Stomach (tissue), 4 donors: ENCODE results near the gene SHANK3.

Source experiments
- CTCF ChIP-seq, 7 experiments: fragments of 450-650 bp in 4 of 7; fragments of 200-600 bp in 3 of 7; sonication (generic) in 3 of 7; IDR thresholded peaks; one replicate each; pipeline ENCODE4 v1.5.1; 2016 to 2019; ENCODE audit warnings: antibody characterized with exemption in 7 of 7, control low read depth in 2 of 7, mild to moderate bottlenecking in 1 of 7
- EP300 ChIP-seq: sonication (generic); formaldehyde crosslinking; IDR thresholded peaks from one replicate; pipeline ENCODE4 v1.6.1; 2017; ENCODE audit warnings: antibody characterized with exemption
- POLR2A ChIP-seq, 4 donors: fragments of 450-650 bp; IDR thresholded peaks; one replicate each; pipeline ENCODE4 v1.6.1; 2016; ENCODE audit warnings: antibody characterized with exemption in 4 of 4, control low read depth in 2 of 4, mild to moderate bottlenecking in 1 of 4, moderate library complexity in 1 of 4

- no peak for TF ChIP-seq POLR2A (IDR thresholded peaks at IDR 0.05)
- TF ChIP-seq CTCF (IDR thresholded peaks at IDR 0.05) = no peak
- no peak for TF ChIP-seq EP300
These were observed 36.4 kb downstream of the SHANK3 start for GRCh38 chr22:50708996-50709395.
